ENCODE data around the gene LTB.

LTB gene

DNA sequence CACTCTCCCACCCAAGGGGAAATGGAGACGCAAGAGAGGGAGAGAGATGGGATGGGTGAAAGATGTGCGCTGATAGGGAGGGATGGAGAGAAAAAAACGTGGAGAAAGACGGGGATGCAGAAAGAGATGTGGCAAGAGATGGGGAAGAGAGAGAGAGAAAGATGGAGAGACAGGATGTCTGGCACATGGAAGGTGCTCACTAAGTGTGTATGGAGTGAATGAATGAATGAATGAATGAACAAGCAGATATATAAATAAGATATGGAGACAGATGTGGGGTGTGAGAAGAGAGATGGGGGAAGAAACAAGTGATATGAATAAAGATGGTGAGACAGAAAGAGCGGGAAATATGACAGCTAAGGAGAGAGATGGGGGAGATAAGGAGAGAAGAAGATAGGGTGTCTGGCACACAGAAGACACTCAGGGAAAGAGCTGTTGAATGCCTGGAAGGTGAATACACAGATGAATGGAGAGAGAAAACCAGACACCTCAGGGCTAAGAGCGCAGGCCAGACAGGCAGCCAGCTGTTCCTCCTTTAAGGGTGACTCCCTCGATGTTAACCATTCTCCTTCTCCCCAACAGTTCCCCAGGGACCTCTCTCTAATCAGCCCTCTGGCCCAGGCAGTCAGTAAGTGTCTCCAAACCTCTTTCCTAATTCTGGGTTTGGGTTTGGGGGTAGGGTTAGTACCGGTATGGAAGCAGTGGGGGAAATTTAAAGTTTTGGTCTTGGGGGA is 6.1 kb downstream of the LTB start:
- DNase-seq (ENCODE audit: extremely low read depth, low read depth): no peak
- no peak for TF ChIP-seq CTCF (IDR thresholded peaks at IDR 0.05; ENCODE audit: low read depth, low read length, missing control alignments)
- no peak overlapping the region for H3K4me3 ChIP-seq (replicated peaks; ENCODE audit: low read depth, low read length)

DNA sequence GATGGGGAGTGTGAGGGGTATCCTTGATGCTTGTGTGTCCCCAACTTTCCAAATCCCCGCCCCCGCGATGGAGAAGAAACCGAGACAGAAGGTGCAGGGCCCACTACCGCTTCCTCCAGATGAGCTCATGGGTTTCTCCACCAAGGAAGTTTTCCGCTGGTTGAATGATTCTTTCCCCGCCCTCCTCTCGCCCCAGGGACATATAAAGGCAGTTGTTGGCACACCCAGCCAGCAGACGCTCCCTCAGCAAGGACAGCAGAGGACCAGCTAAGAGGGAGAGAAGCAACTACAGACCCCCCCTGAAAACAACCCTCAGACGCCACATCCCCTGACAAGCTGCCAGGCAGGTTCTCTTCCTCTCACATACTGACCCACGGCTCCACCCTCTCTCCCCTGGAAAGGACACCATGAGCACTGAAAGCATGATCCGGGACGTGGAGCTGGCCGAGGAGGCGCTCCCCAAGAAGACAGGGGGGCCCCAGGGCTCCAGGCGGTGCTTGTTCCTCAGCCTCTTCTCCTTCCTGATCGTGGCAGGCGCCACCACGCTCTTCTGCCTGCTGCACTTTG is 6.8 kb downstream of the LTB start, which contains the start of gene TNF:
TNF (plus strand) TSS at position 231 of the 567 bp plus-strand sequence; CDS start at position 408, 177 bp downstream.
- H3K4me3 ChIP-seq (replicated peaks; ENCODE audit: low read depth, low read length): no peak within 1 kb of the TSS
- DNase-seq (ENCODE audit: extremely low read depth, low read depth): no peak
- TF ChIP-seq CTCF (IDR thresholded peaks at IDR 0.05; ENCODE audit: low read depth, low read length, missing control alignments): no peak

- no peak for DNase-seq (ENCODE audit: extremely low read depth, low read depth)
- H3K4me3 ChIP-seq (replicated peaks; ENCODE audit: low read depth, low read length): no peak overlapping the region
- TF ChIP-seq CTCF (IDR thresholded peaks at IDR 0.05; ENCODE audit: low read depth, low read length, missing control alignments): no peak
These were observed 7.8 kb downstream of the LTB start for GRCh38 chr6:31574106-31575061.

- no peak overlapping the region for H3K4me3 ChIP-seq (replicated peaks; ENCODE audit: low read depth, low read length)
- DNase-seq (ENCODE audit: extremely low read depth, low read depth): no peak
- TF ChIP-seq CTCF (IDR thresholded peaks at IDR 0.05; ENCODE audit: low read depth, low read length, missing control alignments): no peak
These were observed 8.8 kb downstream of the LTB start for GRCh38 chr6:31573239-31574105.

DNA sequence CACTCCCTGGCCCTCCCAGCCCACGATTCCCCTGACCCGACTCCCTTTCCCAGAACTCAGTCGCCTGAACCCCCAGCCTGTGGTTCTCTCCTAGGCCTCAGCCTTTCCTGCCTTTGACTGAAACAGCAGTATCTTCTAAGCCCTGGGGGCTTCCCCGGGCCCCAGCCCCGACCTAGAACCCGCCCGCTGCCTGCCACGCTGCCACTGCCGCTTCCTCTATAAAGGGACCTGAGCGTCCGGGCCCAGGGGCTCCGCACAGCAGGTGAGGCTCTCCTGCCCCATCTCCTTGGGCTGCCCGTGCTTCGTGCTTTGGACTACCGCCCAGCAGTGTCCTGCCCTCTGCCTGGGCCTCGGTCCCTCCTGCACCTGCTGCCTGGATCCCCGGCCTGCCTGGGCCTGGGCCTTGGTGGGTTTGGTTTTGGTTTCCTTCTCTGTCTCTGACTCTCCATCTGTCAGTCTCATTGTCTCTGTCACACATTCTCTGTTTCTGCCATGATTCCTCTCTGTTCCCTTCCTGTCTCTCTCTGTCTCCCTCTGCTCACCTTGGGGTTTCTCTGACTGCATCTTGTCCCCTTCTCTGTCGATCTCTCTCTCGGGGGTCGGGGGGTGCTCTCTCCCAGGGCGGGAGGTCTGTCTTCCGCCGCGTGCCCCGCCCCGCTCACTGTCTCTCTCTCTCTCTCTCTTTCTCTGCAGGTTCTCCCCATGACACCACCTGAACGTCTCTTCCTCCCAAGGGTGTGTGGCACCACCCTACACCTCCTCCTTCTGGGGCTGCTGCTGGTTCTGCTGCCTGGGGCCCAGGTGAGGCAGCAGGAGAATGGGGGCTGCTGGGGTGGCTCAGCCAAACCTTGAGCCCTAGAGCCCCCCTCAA is 9.9 kb downstream of the LTB start, which contains the start of gene LTA:
LTA (plus strand) TSS at position 249 of the 871 bp plus-strand sequence; CDS start at position 703, 454 bp downstream.
- no peak for TF ChIP-seq CTCF (IDR thresholded peaks at IDR 0.05; ENCODE audit: low read depth, low read length, missing control alignments)
- H3K4me3 ChIP-seq (replicated peaks; ENCODE audit: low read depth, low read length): no peak within 1 kb of the TSS

More for the DNA sequence above, 9.9 kb downstream of the LTB start, which contains the start of gene LTA:
- DNase-seq (ENCODE audit: extremely low read depth, low read depth): no peak
